GM12878 (cell line): ENCODE results near the gene HJURP. TPM values are rescaled to one million over a fixed set of nuclear protein-coding genes. Genes with fewer than 3 reads are reported as not detected.

Experiments used
- ATAC-seq: fragments of 200-7000 bp; cut with Tn5 transposase; 3 replicates; pipeline ENCODE4 v1.9.1; 2020; ENCODE audit warnings: mild to moderate bottlenecking, moderate library complexity
- BruUV-seq: library from RNA; stranded (reverse); fragments of 400-500 nt; replicated peaks from 2 replicates; lab custom pipeline; 2021; lab: Mats Ljungman, UMichigan
- CTCF ChIA-PET: fragments of 300-600 bp; sonication (Branson Sonifier 250); formaldehyde crosslinking; extraction: SDS; loops from one replicate; lab custom pipeline; 2021; ENCODE audit warnings: inconsistent platforms; lab: Yijun Ruan, JAX
- POLR2A ChIA-PET: fragments of 350-600 bp; formaldehyde crosslinking; extraction: SDS; loops from one replicate; lab custom pipeline; 2021; ENCODE audit warnings: inconsistent platforms; lab: Charles Lee
- RAD21 ChIA-PET: fragments of 300-600 bp; sonication (Branson Sonifier 250); formaldehyde crosslinking; loops from one replicate; lab custom pipeline; 2023; ENCODE audit warnings: antibody characterized with exemption; ENCODE audit not compliant: unreplicated experiment; lab: Charles Lee
- SMC1A ChIA-PET: fragments of 300-600 bp; sonication (Branson Sonifier 250); formaldehyde crosslinking; loops from one replicate; lab custom pipeline; 2023; ENCODE audit not compliant: unreplicated experiment, uncharacterized antibody; lab: Charles Lee
- DNase-seq: peaks from one replicate; pipeline ENCODE4 v3.0.0-alpha.2; 2011; ENCODE audit warnings: low read depth, low spot score
- FAIRE-seq: peaks from 3 replicates; lab custom pipeline; 2011; peaks lifted over from hg19 to GRCh38; lab: Jason Lieb, UNC
- H2AFZ ChIP-seq: 2 replicates; pipeline ENCODE4 v1.6.0; 2011; ENCODE audit warnings: low read depth, low read length, control low read depth; ENCODE audit not compliant: control insufficient read depth
- H3K27ac ChIP-seq: 2 replicates; pipeline ENCODE4 v1.5.1; 2011; ENCODE audit warnings: control low read depth; ENCODE audit not compliant: control insufficient read depth, insufficient read depth
- H3K27me3 ChIP-seq, 2 experiments: replicated peaks in 1 of 2; 2 replicates each; pipeline versions ENCODE4 v1.6.0 to v1.6.1; 2011; ENCODE audit warnings: low read length in 1 of 2; ENCODE audit not compliant: control insufficient read depth in 2 of 2, insufficient read depth in 2 of 2
- H3K36me3 ChIP-seq, 2 experiments: 2 replicates each; pipeline ENCODE4 v1.5.1; 2011; ENCODE audit warnings: low read length in 1 of 2; ENCODE audit not compliant: control insufficient read depth in 2 of 2, insufficient read depth in 2 of 2
- H3K4me1 ChIP-seq: 2 replicates; pipeline ENCODE4 v1.6.1; 2011; ENCODE audit warnings: mild to moderate bottlenecking, low read length, moderate library complexity, mixed read lengths; ENCODE audit not compliant: control insufficient read depth, insufficient read depth
- H3K4me2 ChIP-seq: 2 replicates; pipeline ENCODE4 v1.6.0; 2011; ENCODE audit warnings: control low read depth; ENCODE audit not compliant: control insufficient read depth, insufficient read depth
- H3K4me3 ChIP-seq: fragments of 200-600 bp; sonication (generic); 2 replicates; pipeline ENCODE4 v1.5.1; 2016
- H3K79me2 ChIP-seq: 2 replicates; pipeline ENCODE4 v1.6.0; 2011; ENCODE audit warnings: low read length; ENCODE audit not compliant: control insufficient read depth, insufficient read depth
- H3K9ac ChIP-seq: 2 replicates; pipeline ENCODE4 v1.8.0; 2011; ENCODE audit warnings: low read length, control low read depth, mixed read lengths; ENCODE audit not compliant: control insufficient read depth, insufficient read depth
- H3K9me3 ChIP-seq: replicated peaks from 3 replicates; pipeline ENCODE4 v1.5.1; 2011; ENCODE audit warnings: mild to moderate bottlenecking, low read length; ENCODE audit not compliant: control insufficient read depth, insufficient read depth
- H4K20me1 ChIP-seq: 2 replicates; pipeline ENCODE4 v1.6.0; 2011; ENCODE audit not compliant: control insufficient read depth, insufficient read depth
- CREB1 ChIP-seq: IDR thresholded peaks from 2 replicates; pipeline ENCODE4 v1.6.1; 2012; ENCODE audit warnings: low read depth, mild to moderate bottlenecking, inconsistent platforms
- HDAC2 ChIP-seq: fragments of 200-600 bp; sonication (generic); IDR thresholded peaks from 2 replicates; pipeline ENCODE4 v1.6.1; 2017
- IKZF1 ChIP-seq: fragments of 450-650 bp; conservative IDR thresholded peaks from 2 replicates; pipeline ENCODE4 v1.6.1; 2017; ENCODE audit warnings: antibody characterized with exemption, mild to moderate bottlenecking
- IRF3 ChIP-seq: fragments of 450-650 bp; IDR thresholded peaks from 2 replicates; pipeline ENCODE4 v1.6.1; 2014; ENCODE audit warnings: mild to moderate bottlenecking
- IRF5 ChIP-seq: fragments of 450-650 bp; IDR thresholded peaks from 2 replicates; pipeline ENCODE4 v1.6.1; 2017; ENCODE audit warnings: borderline replicate concordance
- JUND ChIP-seq: IDR thresholded peaks from 2 replicates; pipeline ENCODE4 v1.6.1; 2012; ENCODE audit warnings: low read depth, mild to moderate bottlenecking, low read length, improper control_type of control experiment, moderate library complexity
- NR2F1 ChIP-seq: fragments of 450-650 bp; conservative IDR thresholded peaks from 2 replicates; pipeline ENCODE4 v1.6.1; 2017; ENCODE audit warnings: mild to moderate bottlenecking
- PAX8 ChIP-seq: fragments of 450-650 bp; IDR thresholded peaks from 2 replicates; pipeline ENCODE4 v1.6.1; 2017; ENCODE audit warnings: mild to moderate bottlenecking, moderate library complexity
- RBBP5 ChIP-seq: fragments of 200-600 bp; sonication (generic); conservative IDR thresholded peaks from 2 replicates; pipeline ENCODE4 v1.6.1; 2016
- RFX5 ChIP-seq: IDR thresholded peaks from 2 replicates; pipeline ENCODE4 v1.6.1; 2011; ENCODE audit warnings: low read depth, low read length, improper control_type of control experiment
- SIX5 ChIP-seq: IDR thresholded peaks from 2 replicates; pipeline ENCODE4 v1.6.1; 2011; ENCODE audit warnings: mild to moderate bottlenecking, low read depth, low read length, moderate library complexity; ENCODE audit not compliant: severe bottlenecking
- SMAD5 ChIP-seq: IDR thresholded peaks from 2 replicates; pipeline ENCODE4 v1.6.1; 2016; ENCODE audit warnings: antibody characterized with exemption, low read depth
- SP1 ChIP-seq: IDR thresholded peaks from one replicate; pipeline ENCODE4 v1.6.1; 2011; ENCODE audit warnings: low read depth, low read length
- SRF ChIP-seq, 2 experiments: IDR thresholded peaks; 2 replicates each; pipeline ENCODE4 v1.6.1; 2011; ENCODE audit warnings: low read depth in 2 of 2, low read length in 2 of 2, mild to moderate bottlenecking in 1 of 2, moderate library complexity in 1 of 2
- SUPT20H ChIP-seq: IDR thresholded peaks from 2 replicates; pipeline ENCODE4 v1.6.1; 2011; ENCODE audit warnings: low read depth, mild to moderate bottlenecking, low read length, moderate library complexity, borderline replicate concordance; ENCODE audit not compliant: control insufficient read depth
- WGBS: methylation state at CpG from one replicate; pipeline ENCODE4 v1.1.6; 2016; ENCODE audit warnings: low lambda C conversion rate; ENCODE audit not compliant: insufficient replicate concordance, insufficient coverage; ENCODE audit errors: missing lambda C conversion rate; 5-methylcytosine and 5-hydroxymethylcytosine counted together
- in situ Hi-C: fragments of 300-500 bp; cut with MboI; formaldehyde crosslinking; loops from 9 replicates; pipeline ENCODE4 v1.14.3; 2018; ENCODE audit warnings: mixed read lengths
- intact Hi-C: fragments of 100-400 bp; cut with micrococcal nuclease; formaldehyde crosslinking; loops from one replicate; pipeline ENCODE4 v1.14.2; 2022; ENCODE audit not compliant: unreplicated experiment
- polyA plus RNA-seq, 11 experiments: library from polyadenylated mRNA; depleted of rRNA in 4 of 11; unstranded in 6 of 11; stranded (reverse) in 5 of 11; fragments of >200 nt; fragmentation: Nextera tagmentation in 4 of 11; fragmentation: Illumina TruSeq in 1 of 11; extraction: Ambion mirVana in 4 of 11; extraction: Trizol in 1 of 11; gene quantifications; 1 replicate in 1 of 11; 2 replicates in 10 of 11; pipeline versions ENCODE4 v1.2.1 to v1.2.3, GENCODE V29; 2011 to 2016; ENCODE audit warnings: inconsistent platforms in 2 of 11, missing spikeins in 2 of 11, low read depth in 1 of 11
- total RNA-seq, 4 experiments: library from RNA; depleted of rRNA in 3 of 4; stranded (reverse); fragments of >200 nt in 3 of 4; fragmentation: Illumina TruSeq in 1 of 4; extraction: Trizol in 1 of 4; gene quantifications; 2 replicates each; pipeline versions ENCODE4 v1.2.1 to v1.2.3, GENCODE V29; 2013 to 2021

The HJURP gene
- total and polyA plus RNA-seq, 10 of the 15 experiments (the other 5 are each of a cell fraction or from before 2014, with no cell fraction given), result 12.7 to 68.9 (median 44.4) TPM

- no peaks in the 10 kb centered on the region for H3K36me3 ChIP-seq
- in situ Hi-C loops (no loop called here), intact Hi-C loops (no loop called here)
- RAD21 ChIA-PET, result no interaction called here
- BruUV-seq, result no TSS peak
- H3K27me3 ChIP-seq, result no peaks in the 10 kb centered on the region; a peak in 3 of 4 replicates
- no peak overlapping the region for H3K4me3 ChIP-seq
- TF ChIP-seq SIX5 (no peak), JUND (no peak)
- TF ChIP-seq, all 136 proteins: peak for 0
- H3K4me1 ChIP-seq, result no peaks in the 10 kb centered on the region
- H2AFZ ChIP-seq, result no peak overlapping the region
- FAIRE-seq (no peak), DNase-seq (no peak), ATAC-seq (no peak)
- H4K20me1 ChIP-seq, result no peaks in the 10 kb centered on the region
- H3K27ac ChIP-seq, result no peak overlapping the region
- no peaks in the 10 kb centered on the region for H3K79me2 ChIP-seq
- SMC1A ChIA-PET, result no interaction called here
- 2% methylated on average over 8 of the region's 8 CpGs for WGBS
- H3K4me2 ChIP-seq, result no peak overlapping the region
- no peaks in the 10 kb centered on the region for H3K9me3 ChIP-seq
- POLR2A ChIA-PET, result no interaction called here
- no peak overlapping the region for H3K9ac ChIP-seq
- CTCF ChIA-PET, result interaction anchor here (1.7 kb wide), 1 partner anchor 34 kb away, joined by 5 read pairs; no protein-coding TSS in a partner anchor
Observed at GRCh38 chr2:233823731-233824121, 30.6 kb downstream of the HJURP start.

- ChIA-PET RAD21 (no interaction called here), CTCF (no interaction called here), POLR2A (no interaction called here), SMC1A (no interaction called here)
- intact Hi-C loops (no loop called here), in situ Hi-C loops (no loop called here)
- Histone ChIP-seq H3K27me3 (no peaks in the 10 kb centered on the region; a peak in 3 of 4 replicates), H4K20me1 (no peaks in the 10 kb centered on the region), H3K4me1 (no peaks in the 10 kb centered on the region), H3K4me3 (no peak overlapping the region), H2AFZ (no peak overlapping the region), H3K9ac (no peak overlapping the region), H3K79me2 (no peaks in the 10 kb centered on the region), H3K36me3 (no peaks in the 10 kb centered on the region), H3K27ac (no peak overlapping the region), H3K4me2 (no peak overlapping the region), H3K9me3 (no peaks in the 10 kb centered on the region)
- 45% methylated on average over 25 of the region's 25 CpGs for WGBS
- FAIRE-seq (no peak), ATAC-seq (no peak), DNase-seq (no peak)
- BruUV-seq, result no TSS peak
- no peak for TF ChIP-seq SMAD5
- no peak for TF ChIP-seq IRF5
- no peak for TF ChIP-seq SRF (IDR thresholded peaks at IDR 0.05; ENCODE audit: low read depth in 2 of 2, low read length in 2 of 2)
- no peak for TF ChIP-seq CREB1
- no peak for TF ChIP-seq RFX5
- no peak for TF ChIP-seq PAX8
- TF ChIP-seq NR2F1, result no peak
- no peak for TF ChIP-seq SP1
- TF ChIP-seq SUPT20H, result no peak
- no peak for TF ChIP-seq IRF3
- TF ChIP-seq HDAC2, result no peak
- TF ChIP-seq IKZF1, result no peak
- TF ChIP-seq RBBP5, result no peak
Observed at GRCh38 chr2:233822781-233823730, 31.3 kb downstream of the HJURP start.
